NCI-H345 treated with DMSO at 0.1 percent for 48 hours (cell line): Measurements from ENCODE around the gene SLC22A3.
"Not testable (repeated sequence)": the region's sequence is repeated elsewhere in the genome, so short reads cannot be mapped to it uniquely, and the experiment has no call there.

Source experiments
- DNase-seq: peaks from one replicate; lab custom pipeline; 2025; ENCODE audit not compliant: unreplicated experiment; lab: John Stamatoyannopoulos, UW

SLC22A3 gene

DNA sequence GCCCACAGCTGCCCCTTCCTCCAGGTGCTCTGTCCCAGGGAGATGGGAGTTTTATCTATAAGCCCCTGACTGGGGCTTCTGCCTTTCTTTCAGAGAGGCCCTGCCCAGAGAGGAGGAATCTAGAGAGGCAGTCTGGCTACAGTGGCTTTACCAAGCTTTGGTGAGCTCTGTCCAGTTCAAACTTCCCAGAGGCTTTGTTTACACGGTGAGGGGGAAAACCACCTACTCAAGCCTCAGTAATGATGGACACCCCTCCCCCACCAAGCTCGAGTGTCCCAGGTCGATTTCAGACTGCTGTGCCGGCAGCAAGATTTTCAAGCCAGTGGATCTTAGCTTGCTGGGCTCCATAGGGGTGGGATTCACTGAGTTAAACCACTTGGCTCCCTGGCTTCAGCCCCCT lies 25.4 kb downstream of the SLC22A3 start:
- not testable (repeated sequence) for DNase-seq

DNA sequence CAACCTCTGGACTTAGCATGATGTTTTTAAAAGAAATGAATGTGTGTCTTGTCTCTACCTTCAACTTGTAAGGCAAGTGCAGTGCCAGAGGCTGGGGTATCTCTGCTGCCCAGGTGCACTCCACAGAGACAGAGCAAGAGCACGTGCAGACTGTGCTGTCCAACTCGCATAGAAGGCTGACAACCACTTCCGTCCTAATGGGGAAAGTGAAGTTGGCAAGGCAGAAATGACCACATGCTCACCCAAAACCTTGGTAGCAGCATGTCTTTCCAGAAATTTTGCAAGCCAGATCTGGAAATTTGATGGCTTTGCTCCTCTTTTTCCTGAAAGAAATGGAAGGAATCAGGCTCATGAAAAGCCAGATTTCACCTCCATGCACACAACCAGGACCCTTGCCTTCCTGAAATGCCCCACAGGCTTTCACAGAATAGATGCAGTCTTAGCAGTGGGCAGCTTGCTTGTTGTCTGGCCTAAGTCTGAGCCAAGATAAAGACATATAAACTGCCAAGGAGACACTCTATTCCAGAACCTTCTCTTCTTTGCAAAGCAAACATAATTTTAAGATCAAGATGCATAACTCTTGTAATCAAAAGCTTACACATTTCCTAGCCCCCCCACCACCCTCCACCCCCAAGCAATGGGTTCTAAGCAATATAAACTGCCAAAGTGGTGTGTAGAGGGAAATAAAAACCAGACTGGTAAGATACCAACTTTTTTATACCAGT lies 26.8 kb downstream of the SLC22A3 start:
- no peak for DNase-seq

DNA sequence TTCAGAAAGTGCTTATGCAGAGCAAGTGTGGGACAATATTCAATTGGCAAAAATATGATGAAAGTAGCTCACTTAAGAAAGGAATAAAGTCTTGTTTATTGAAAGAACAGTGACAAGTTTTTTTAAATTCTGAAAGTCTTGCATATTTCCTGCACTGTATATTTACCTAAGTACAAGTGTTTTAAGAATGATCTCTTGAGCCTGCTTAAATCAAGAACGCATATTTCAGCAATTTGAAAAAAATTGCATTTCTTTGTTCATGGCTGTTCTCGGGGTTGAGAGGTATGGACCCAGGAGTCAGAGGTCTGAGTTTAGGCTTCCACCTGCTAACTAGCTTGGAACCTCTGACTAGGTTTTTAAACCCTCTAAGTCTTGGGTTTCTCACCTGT lies 27.4 kb downstream of the SLC22A3 start:
- no peak for DNase-seq

DNA sequence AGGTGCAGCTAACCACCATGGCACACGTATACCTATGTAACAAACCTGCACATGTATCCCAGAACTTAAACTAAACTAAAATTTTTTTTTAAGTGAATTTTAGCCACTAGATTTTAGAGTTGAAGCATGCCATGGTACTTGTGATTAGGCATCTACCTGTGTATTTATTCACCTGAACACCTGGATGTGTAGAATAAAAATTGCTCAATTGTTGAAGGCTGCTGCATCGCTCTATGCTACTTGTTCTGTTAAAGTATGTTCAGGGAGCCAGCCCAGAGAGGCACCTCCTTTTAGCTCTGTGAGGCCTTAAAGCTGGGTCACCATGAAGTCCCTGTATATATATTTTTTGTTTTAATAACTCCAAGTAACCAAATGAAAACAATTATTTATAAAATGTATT lies 28.3 kb downstream of the SLC22A3 start:
- no peak for DNase-seq

DNA sequence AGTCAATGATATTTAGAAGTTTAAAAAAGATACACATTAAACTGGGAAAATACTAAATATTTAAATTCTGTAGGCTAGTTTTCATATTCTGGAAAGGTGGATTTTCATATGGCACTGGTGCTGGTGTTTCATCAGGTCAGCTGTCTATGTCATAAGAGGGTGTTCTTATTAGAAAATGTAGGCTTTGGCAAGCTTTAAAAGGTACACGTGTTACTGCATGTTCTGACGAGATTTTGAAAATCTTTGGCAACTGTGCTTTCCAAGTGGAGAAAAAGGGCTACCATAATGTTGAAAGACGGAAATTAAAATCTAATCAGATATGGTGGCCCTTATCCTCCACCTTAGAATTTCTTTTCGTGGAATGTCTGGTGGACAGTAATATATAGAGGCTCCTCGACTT lies 30.0 kb downstream of the SLC22A3 start:
- DNase-seq = no peak

DNA sequence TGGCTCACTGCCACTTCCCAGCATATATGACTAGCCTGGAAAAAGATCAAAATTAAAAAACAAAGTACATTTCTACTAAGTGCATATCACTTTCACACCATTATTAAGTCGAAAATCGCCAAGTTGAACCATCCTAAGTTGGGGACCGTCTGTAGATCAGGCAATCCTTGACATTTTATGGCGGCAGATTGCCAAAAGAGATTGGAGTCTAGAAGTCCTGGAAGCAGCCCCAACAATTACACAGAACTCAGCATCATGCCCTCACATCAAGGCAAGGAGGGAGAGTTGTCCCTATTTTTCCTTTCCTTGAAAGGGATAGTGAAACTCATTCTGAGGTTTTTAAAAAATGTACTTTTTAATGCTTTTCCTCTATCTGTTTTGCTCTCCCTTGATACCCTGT lies 30.7 kb downstream of the SLC22A3 start:
- no peak for DNase-seq

DNA sequence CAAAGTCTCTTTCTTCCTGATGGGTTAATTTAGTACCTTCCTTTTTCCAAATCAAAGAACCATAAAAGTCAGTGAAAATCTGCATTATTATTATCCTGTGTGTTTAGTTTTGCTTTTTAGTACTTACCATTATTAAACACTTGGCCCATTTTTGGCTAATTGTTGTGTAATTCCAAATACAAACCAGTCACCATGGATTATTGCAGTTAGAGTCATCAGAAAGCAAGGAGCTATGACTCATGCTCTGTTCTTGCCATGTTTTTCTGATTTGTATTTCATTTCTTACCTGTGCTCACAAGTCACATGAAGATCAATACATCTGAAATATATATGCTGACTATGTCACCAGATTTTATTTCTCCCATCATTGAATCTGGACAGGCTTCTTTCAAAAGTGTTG lies 31.3 kb downstream of the SLC22A3 start:
- DNase-seq = no peak

DNA sequence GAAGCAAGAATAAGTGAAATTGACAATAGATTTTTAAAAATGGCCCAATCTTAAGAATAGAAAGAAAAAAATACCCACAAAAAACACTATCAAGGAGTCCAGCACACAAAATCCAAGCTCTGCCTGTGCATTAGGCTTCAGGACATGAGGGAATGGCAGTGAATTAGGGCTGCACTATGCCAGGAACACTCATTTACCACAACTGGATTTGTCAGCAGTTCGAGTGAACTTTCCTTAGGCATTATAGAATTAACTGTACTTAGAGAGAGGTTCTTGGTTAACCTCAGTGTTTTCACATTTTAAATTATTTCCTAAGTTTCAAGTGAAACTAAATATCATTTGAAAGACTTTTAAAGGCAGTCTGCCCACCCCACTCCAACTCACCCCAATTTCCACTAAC lies 34.8 kb downstream of the SLC22A3 start:
- DNase-seq = no peak

DNA sequence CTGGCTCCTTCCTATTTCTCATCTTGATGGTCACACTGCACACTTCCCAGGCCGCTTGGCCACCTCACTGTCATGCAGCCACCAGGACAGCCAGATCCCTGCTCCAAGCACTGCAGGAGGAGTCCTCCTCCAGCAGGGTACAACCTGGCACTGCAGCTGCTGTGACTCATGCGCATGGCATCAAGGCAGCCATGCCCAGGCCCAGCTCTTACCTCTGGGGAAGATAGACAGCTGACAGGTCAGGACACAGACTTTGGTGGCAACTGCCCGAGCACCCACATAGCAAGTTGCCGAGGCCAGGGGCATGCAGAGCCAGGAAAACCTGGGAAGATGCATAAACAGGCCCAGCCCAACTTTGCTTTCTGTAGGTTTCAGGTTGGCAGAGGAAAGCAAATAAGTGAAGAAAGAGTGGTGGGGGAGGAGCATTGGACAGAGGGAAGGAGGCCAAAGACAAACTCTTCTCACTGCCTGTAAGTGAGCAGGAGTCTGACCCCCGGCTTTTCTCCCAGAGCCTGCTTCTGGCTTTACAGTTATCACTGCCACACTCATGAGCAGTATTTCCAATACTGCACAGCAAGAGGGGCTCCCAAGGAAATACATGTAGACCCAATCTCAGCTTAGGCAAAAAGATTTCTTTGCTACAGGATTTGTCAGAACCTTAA lies 38.8 kb downstream of the SLC22A3 start:
- no peak for DNase-seq

DNA sequence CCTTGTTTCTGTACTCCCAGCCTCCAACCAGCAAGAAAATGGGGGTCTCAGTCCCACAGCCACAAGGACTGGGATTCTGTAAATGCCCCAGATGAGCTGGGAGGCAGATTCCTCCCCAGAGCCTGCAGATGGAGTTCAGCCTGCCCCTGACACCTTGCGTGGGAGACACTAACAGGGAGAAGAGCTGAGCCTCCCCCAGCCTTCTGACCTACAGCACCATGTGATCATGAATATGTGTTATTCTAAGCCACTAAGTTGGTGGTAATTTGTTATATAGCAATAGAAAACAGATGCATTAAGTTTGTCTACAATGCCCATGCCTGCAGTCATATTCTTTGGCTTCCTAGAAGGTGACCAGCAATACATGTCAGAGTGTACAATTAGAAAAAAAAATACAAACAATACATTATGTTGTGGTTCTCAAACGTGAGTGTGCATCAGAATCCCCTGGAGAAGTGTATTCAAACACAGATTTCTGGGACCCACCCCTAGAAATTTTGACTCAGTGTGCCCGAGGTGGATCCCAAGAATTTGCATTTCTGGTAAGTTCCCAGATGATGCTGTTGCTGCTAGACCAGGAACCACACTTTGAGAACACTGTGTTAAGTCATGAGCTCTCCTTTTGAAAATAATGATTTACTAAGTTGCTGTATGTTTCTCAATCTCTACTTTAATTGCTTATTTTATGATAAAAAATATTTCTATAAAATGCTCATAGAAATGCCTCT lies 39.9 kb downstream of the SLC22A3 start:
- DNase-seq = no peak

DNA sequence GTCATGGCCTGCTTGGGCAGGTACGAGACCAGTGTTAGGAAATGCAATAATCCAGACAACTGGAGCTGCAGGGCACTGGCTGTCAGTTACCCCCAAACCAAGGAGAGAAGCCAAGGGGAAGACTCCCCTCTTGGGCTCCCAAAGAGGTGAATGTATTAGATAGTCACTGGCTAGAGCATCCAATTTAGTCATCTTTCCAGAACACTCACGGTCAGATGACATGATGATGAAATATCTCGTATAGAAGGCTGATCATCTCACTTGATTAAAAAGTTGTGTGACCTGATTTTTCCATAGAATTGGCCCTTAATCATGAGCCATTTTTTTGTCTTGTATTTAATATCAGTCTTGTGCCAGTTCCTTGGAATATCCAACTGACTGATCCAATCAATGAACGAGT lies 40.7 kb downstream of the SLC22A3 start:
- no peak for DNase-seq

DNA sequence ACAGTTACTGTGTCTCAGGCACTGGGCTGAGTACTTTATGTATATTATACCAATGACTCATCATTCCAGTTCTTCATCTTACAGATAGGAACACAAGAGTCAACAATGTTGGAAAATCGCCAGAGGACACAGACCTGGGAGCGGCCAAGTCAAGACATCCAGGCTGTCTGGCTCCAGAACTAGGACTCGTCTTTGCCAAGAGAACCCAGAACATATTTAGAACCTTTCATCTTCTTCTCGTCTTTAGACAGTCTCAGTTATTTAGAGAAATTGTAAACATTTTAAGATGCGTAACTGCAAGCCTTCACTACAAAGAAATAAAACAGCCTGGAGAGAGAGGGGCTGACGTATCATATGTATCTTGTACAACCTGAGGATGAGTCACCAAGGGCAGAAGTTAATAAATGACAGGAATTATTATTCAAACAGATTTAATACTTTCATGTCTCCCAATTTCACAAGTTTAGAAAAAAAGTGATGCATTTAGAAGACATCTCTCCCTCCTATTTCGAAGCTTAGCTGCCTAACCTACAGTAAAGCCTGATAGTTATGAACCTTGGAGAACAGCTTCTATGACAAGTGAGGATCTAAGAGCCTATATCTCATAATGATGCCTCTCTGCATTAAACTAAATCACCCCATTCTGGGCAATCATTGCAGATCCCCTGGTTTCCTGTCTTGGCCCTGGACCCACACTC lies 43.4 kb downstream of the SLC22A3 start:
- DNase-seq = no peak

DNA sequence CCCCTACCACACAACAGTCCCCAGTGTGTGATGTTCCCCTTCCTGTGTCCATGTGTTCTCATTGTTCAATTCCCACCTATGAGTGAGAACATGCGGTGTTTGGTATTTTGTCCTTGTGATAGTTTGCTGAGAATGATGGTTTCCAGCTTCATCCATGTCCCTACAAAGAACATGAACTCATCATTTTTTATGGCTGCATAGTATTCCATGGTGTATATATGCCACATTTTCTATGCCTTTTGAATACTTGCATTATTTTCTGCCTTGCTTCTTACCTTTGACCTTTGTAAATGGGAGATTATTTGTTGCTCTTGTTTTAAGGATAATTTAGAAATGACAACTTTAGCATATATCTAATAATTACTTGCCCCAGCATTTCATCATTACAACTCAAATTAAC lies 45.3 kb downstream of the SLC22A3 start:
- not testable (repeated sequence) for DNase-seq

DNA sequence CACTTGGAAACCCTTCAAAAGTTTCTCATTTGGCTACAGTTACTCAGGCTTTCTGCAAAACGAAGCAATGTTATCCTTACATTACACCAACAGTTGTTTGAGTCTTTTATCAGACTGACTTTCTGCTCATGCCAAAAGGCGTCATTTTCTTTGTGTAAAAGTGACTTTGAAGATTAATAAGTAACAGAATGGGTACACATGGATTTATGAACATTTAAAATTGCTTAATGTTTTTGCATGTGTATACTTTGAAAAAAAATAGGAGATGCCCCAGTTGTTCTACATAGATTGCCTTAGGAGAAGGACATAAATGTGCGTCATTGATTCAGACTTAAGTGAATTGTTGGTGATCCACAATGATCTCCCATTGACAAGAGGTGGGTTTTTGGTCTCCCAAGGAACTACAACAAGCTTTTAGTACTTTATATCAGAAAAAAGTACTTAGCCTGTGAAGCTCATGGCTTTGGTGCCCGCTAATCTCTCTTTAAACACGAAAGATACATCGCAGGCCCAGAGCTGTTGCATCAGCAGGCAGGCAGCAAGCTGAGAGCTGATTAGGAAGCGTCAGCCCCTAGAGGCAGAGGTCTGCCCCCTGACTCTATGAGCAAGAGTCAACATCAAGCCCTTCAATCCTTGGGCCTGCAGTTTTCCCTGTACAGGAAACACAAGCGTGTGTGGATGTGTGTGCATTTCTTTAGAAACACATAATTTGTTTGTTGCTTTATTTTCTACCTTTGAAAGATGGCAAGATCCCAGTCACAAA lies 45.9 kb downstream of the SLC22A3 start:
- no peak for DNase-seq

DNA sequence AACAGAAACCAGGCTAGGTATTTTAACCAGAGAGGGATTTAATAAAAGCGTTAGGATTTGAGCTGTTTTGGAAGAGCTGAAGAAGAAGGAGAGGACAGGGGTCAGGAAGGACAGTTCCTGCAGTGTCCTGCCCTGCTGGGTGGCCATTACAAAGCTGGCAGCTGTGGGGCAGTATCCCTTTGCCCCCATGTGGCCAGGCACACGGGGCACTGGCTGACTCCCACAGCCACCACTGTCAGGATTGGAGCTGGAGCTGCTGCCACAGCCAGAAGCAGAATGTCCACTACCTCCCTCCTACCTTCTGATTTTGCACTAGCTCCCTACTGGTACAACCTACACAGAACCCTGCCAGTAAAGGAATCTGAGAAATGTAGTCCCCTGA lies 46.5 kb downstream of the SLC22A3 start:
- DNase-seq = no peak

DNA sequence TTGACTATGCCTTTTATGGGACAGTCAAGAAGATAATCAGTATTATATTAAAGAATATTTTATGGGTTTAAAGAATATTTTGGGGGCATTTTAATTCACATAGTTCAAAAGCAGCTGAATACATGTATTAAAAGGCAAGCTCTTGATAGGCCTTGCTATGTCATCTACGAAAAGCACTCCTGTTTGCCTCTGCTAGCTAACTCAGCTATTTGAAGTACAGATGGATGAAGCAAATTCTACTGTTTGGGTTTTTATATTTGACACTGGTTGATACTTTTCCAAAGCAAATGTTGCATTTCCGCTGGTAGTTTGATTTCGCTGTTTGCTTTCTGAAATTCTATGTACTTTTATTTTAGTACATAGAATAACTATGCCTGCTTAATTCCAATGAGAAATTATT lies 47.0 kb downstream of the SLC22A3 start:
- no peak for DNase-seq

DNA sequence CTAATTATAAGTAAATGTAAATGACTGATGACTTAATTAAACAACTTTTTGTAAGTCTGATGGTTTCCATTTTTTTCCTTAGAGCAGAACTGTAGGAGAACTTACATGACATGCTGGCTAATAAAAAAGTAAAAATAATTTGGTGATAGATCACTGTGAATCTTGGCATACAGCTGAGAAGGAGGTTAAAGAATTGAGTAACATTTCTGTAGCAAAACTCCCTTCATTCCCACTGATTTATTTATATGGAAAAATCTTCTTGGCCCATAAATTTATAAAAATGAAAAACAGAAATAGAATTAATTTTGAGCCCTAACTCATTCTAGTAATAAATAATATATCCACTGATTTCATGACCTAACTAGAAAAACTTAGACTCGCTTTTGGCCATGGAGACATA lies 48.1 kb downstream of the SLC22A3 start:
- DNase-seq = no peak

DNA sequence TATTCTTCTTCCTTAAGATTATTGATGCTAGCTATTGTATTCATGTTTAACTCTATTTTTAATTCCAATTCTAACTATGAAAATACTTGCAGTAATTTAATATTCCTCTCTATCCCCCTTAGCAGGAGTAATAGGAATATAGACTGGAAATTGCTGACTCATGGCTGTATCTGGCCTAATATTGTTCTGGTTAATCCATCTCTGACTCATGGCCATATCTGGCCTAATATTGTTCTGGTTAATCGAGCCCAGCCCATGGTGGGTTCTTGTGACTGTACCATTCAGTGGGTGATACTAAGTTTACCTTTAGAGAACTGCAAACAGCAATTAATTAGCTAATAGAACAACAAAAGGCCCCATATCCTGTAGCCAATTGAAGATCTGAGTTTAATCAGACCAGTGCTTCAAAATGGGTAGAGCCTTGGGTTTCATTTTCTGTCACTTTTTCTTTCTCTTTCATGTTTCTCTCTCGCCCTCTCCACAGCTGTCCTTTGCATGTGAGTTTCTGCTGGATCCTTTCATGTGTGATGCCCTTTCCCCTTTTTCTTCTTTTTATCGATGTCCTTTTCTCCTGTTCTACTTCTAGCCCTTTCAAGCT lies 50.6 kb downstream of the SLC22A3 start:
- no peak for DNase-seq

DNA sequence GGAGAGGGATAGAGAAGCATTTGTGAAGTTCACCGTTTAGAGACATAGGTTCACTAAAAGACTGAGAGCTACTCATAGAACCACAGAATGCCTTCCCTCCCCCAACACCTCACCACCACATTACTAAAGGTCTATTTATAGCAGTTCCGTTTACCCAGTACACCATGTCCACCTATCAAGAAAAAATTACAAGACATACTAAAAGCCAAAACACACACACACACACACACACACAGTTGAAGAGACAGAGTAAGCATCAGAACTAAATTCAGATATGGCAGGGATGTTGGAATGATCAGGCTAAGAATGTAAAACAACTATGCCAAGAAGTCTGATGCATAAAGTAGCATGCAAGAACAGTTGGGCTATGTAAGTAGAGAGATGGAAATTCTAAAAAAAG lies 52.3 kb downstream of the SLC22A3 start:
- no peak for DNase-seq

DNA sequence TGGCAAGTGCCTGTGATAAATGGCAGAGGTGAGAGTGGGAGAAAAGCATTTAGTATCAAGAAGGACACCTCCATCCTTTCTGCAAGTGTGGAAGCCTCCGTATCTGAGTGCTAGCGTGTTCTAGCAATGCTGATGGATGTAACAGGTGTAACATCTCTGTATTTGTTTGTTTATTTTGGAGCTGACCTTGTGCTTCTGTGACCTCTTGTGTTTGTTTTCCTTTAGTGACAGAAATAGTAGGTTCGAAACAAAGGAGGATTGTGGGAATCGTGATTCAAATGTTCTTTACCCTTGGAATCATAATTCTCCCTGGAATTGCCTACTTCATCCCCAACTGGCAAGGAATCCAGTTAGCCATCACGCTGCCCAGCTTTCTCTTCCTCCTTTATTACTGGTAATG lies 60.4 kb downstream of the SLC22A3 start:
- DNase-seq = no peak

DNA sequence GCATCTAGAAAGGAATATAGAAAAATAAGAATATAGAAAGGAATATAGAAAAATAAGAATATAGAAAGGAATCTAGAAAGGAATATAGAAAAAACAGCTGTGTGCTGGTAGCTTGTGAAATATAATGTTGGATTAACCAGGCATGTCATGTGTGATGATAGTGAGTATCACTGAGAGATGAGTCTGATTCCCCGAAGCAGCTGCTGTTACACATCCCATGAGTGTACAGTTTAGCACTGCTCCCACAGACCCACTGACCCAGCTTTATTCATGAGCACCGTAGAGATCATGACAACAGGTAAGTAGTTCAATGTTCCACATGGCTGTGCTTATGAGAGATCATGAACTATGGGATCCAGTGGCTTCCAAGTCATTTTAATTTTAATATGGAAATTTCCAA lies 64.8 kb downstream of the SLC22A3 start:
- no peak for DNase-seq
